Fibroblast of pulmonary artery (primary cell): ENCODE data around the gene PPP6R2.
A peak's percentile ranks its signal among the peaks of the same experiment; 100 is the strongest.

Experiments used
- DNase-seq: peaks from one replicate; pipeline ENCODE4 v3.0.0-alpha.2; 2010; ENCODE audit warnings: low read depth
- H3K4me3 ChIP-seq: replicated peaks from 2 replicates; pipeline ENCODE4 v1.5.1; 2011; ENCODE audit warnings: low read depth, mild to moderate bottlenecking, control low read depth, low read length, moderate library complexity
- TF ChIP-seq, protein P1 (sequence below): IDR thresholded peaks from 2 replicates; pipeline ENCODE4 v1.5.1; 2011; ENCODE audit warnings: mild to moderate bottlenecking, control low read depth, low read length, inconsistent platforms; ENCODE audit errors: missing control alignments

The PPP6R2 gene

GRCh38 chr22:50306753-50307749 lies 36.1 kb upstream of the PPP6R2 start, which contains the start of gene PLXNB2:
Gene PLXNB2 (minus strand): TSS chr22:50307646. CDS start chr22:50290584, 17,062 bp downstream.
- peak within 1 kb of the TSS; percentile 86 for H3K4me3 ChIP-seq
- TF ChIP-seq, protein P1, sequence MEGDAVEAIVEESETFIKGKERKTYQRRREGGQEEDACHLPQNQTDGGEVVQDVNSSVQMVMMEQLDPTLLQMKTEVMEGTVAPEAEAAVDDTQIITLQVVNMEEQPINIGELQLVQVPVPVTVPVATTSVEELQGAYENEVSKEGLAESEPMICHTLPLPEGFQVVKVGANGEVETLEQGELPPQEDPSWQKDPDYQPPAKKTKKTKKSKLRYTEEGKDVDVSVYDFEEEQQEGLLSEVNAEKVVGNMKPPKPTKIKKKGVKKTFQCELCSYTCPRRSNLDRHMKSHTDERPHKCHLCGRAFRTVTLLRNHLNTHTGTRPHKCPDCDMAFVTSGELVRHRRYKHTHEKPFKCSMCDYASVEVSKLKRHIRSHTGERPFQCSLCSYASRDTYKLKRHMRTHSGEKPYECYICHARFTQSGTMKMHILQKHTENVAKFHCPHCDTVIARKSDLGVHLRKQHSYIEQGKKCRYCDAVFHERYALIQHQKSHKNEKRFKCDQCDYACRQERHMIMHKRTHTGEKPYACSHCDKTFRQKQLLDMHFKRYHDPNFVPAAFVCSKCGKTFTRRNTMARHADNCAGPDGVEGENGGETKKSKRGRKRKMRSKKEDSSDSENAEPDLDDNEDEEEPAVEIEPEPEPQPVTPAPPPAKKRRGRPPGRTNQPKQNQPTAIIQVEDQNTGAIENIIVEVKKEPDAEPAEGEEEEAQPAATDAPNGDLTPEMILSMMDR, result no peak
- peak; percentile 87 for DNase-seq

DNA sequence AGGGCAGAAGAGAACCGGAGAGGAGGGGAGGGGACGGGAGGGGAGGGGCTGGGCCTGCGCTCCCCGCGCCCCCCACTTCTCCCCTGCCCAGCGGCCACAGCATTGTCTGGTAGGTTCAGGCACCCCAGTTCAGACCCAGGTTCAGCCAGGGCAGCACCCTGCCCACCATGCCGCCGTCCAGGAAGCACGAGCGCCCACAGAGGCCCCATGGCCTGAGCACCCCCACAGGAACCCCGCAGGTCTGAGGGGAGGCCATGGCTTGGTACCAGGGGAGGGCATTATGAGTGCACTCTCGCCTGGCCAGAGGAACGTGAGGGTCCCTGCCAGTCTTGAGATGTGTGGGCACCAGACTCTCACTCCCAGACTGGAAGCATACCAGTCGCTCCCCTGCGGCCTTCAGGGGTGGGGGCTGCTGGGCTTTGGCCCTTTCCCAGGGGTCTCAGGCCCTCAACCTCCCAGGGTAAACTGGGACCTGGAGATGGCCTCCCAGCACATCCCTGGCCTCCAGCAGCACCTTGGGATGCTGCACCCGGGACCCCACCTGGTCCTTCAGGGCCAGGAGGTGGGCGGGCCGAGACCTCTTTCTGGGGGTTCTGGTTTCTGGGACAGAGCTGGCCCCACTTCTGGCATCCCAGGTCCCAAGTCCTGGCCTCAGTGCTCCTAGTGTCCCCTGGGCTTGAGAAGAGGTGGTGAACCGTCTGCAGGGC lies 35.1 kb upstream of the PPP6R2 start:
- peak overlapping the region; percentile 10 for H3K4me3 ChIP-seq
- DNase-seq, result no peak
- TF ChIP-seq, protein P1, result no peak

- peak; percentile 88 for DNase-seq
- no peak overlapping the region for H3K4me3 ChIP-seq
- TF ChIP-seq, protein P1, result no peak
These were observed 34.6 kb upstream of the PPP6R2 start for GRCh38 chr22:50308597-50308935.

GRCh38 chr22:50308986-50309600 lies 34.0 kb upstream of the PPP6R2 start:
- no peak for DNase-seq
- H3K4me3 ChIP-seq, result no peak overlapping the region
- TF ChIP-seq, protein P1, result no peak

- TF ChIP-seq, protein P1, result no peak
- H3K4me3 ChIP-seq, result no peak overlapping the region
- DNase-seq, result no peak
These were observed 33.5 kb upstream of the PPP6R2 start for GRCh38 chr22:50309601-50309991.

- TF ChIP-seq, protein P1, result no peak
- no peak overlapping the region for H3K4me3 ChIP-seq
- no peak for DNase-seq
These were observed 33.0 kb upstream of the PPP6R2 start for GRCh38 chr22:50310031-50310722.
